Large intestine (tissue), 12 donors: ENCODE results near the gene CLEC6A. TPM values are rescaled to one million over a fixed set of nuclear protein-coding genes. Genes with fewer than 3 reads are reported as not detected.
"Not testable (repeated sequence)": the region's sequence is repeated elsewhere in the genome, so short reads cannot be mapped to it uniquely, and the experiment has no call there.

Experiments
- DNase-seq, 2 donors: peaks; one replicate each; pipeline versions ENCODE4 v3.0.0 to v3.0.0-alpha.2; 2013
- H3K27ac ChIP-seq: one replicate; pipeline ENCODE4 v1.5.1; 2013; ENCODE audit warnings: low read length
- H3K27me3 ChIP-seq: 2 replicates; pipeline ENCODE4 v1.6.1; 2013; ENCODE audit warnings: low read length; ENCODE audit not compliant: control insufficient read depth, insufficient read depth
- H3K36me3 ChIP-seq: 2 replicates; pipeline ENCODE4 v1.6.1; 2013; ENCODE audit warnings: low read length; ENCODE audit not compliant: control insufficient read depth, insufficient read depth
- H3K4me1 ChIP-seq: one replicate; pipeline ENCODE4 v1.6.1; 2013; ENCODE audit warnings: low read length; ENCODE audit not compliant: control insufficient read depth, insufficient read depth
- H3K4me3 ChIP-seq: one replicate; pipeline ENCODE4 v1.5.1; 2013; ENCODE audit warnings: low read length
- H3K9me3 ChIP-seq: one replicate; pipeline ENCODE4 v1.6.1; 2013; ENCODE audit warnings: mild to moderate bottlenecking, low read depth, low read length, moderate library complexity; ENCODE audit not compliant: control insufficient read depth
- WGBS: methylation state at CpG from one replicate; pipeline ENCODE4 v1.1.5; 2013; ENCODE audit warnings: low lambda C conversion rate; ENCODE audit not compliant: insufficient coverage; 5-methylcytosine and 5-hydroxymethylcytosine counted together
- long read RNA-seq, 11 donors: transcript quantifications; one replicate each; lab custom pipeline, GENCODE V29; 2026
- polyA plus RNA-seq: library from polyadenylated mRNA; unstranded; fragments of 120-200 nt; gene quantifications from one replicate; pipeline ENCODE4 v1.2.1, GENCODE V29; 2013

CLEC6A gene
- not detected for polyA plus RNA-seq
- long read RNA-seq, donor 1, result 0 reads
- long read RNA-seq, donor 2, result 0 reads
- long read RNA-seq, donor 3, result 0 reads
- long read RNA-seq, donor 4, result 0 reads
- long read RNA-seq, donor 5, result 0 reads
- long read RNA-seq, donor 6, result 0 reads
- long read RNA-seq, donor 7, result 0 reads
- long read RNA-seq, donor 8, result 0 reads
- long read RNA-seq, donor 9, result 0 reads
- long read RNA-seq, donor 10, result 0 reads
- long read RNA-seq, donor 11, result 0 reads

DNA sequence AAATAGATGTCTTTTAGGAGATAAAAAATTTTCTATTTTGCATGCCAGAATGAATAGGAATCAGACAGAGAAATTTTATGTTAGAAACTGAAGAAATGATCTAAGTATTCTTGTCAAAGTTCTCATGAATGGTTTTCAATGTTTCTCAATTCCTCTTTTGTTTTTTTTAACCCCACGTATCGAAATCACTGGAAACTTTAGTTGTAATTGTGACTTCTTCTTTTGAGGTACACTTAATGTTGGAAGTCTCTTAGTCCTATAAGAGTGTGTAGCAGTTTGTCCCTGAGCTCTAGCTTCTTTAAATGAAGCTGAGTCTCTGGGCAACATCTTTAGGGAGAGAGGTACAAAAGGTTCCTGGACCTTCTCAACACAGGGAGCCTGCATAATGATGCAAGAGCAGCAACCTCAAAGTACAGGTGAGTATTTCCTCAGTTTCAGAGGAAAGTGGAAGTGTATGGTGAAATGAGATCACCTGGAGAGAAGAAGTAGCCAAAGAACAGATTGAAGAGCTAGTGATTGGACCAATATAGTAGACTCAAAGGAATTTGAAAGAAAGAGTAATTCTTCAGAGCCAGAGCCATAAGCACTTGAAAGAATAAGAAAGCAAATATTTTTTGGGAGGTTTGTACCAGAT is at the start of gene CLEC6A:
Gene CLEC6A (plus strand): TSS at position 236 of the 634 bp plus-strand sequence. CDS start 150 bp downstream, at position 386.
- Histone ChIP-seq H3K9me3 (no peaks in the 10 kb centered on the region), H3K27ac (no peak within 1 kb of the TSS), H3K27me3 (no peaks in the 10 kb centered on the region), H3K36me3 (no peaks in the 10 kb centered on the region), H3K4me1 (no peaks in the 10 kb centered on the region), H3K4me3 (no peak within 1 kb of the TSS)
- no peak for DNase-seq
- WGBS, result 100% methylated on average over 2 of the region's 2 CpGs

DNA sequence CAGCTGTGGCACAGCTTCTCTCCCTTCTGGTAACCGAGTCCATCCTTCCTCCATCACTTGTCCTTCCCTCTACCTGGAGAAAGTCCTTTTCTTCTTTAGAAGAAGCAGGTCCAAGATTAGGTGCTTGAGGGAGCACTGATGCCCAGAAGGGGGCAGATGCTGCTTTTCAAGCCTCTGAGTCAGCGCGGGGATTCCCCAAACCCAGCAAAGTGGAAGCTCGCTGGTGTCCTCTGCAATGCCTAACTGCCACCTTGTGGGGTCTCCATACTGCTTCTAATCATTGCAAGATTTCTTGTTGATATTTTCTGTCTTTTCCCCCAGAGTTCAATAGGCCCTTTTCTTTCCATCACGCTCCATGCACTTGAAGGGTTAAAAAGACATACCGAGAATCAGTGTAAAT is 36.2 kb upstream of the CLEC6A start:
- H3K27me3 ChIP-seq, DNase-seq, H3K27ac ChIP-seq, H3K36me3 ChIP-seq, H3K4me3 ChIP-seq, H3K9me3 ChIP-seq, H3K4me1 ChIP-seq: not testable (repeated sequence)
- no CpG with 5 or more reads among the region's 6 CpGs for WGBS

DNA sequence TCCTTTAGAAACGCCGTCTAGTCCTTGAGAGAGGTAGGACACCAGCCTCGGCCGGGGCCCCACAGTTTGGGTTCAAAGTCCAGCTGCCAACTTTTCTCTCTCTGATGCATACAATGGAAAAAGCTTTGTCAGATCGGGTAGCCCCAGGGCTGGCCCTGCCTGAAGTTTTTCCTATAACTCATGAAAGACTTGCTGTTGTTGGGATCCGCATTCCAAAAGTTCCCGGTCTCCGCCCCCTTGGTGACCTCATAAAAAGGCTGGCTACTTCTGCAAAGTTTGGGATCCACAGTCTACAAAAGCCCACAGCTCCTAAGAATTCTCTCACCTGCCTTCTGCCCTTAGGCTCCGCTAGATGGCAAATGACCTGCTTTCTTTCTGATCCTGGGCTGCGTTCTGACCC is 35.3 kb upstream of the CLEC6A start:
- H3K27me3 ChIP-seq, result no peaks in the 10 kb centered on the region
- H3K4me1 ChIP-seq, result no peaks in the 10 kb centered on the region
- H3K36me3 ChIP-seq, result no peaks in the 10 kb centered on the region
- no peak for DNase-seq
- WGBS, result no CpG with 5 or more reads among the region's 10 CpGs
- no peak overlapping the region for H3K27ac ChIP-seq
- no peaks in the 10 kb centered on the region for H3K9me3 ChIP-seq
- H3K4me3 ChIP-seq, result no peak overlapping the region

DNA sequence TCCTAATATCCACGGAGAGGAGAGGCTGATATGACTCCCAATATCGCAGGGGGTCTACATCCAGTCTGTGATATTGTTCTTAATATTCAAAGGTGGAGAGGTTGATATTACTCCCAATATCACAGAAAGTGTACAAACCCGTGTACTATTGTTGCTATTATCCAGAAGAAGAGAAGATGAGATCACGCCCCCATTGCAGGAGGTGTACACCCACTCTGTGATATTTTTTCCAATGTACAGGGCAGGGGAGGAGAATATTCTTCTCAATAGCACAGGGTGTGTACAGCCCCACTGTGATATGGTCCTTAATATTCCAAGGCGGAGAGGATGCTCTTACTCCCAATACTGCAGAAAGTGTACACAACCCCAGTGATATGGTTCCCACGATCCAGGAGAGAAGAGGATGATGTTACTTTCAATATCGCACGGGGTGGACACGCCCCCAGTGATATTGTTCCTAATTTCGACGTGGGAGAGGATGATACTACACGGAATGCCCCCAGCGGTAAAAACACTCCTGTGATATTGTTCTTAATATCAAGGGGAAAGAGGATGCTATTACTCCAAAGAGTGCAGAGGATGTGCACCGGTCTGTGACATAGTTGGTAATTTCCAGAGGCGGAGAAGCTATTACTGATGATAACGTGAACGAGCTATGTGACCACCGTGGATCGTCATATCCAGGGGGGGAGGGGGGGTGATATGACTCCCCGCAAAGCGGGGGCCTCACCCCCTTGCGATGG is 11.1 kb upstream of the CLEC6A start:
- H3K4me3 ChIP-seq, H3K27me3 ChIP-seq, H3K27ac ChIP-seq, H3K9me3 ChIP-seq, DNase-seq, H3K36me3 ChIP-seq, H3K4me1 ChIP-seq: not testable (repeated sequence)
- no CpG with 5 or more reads among the region's 22 CpGs for WGBS

DNA sequence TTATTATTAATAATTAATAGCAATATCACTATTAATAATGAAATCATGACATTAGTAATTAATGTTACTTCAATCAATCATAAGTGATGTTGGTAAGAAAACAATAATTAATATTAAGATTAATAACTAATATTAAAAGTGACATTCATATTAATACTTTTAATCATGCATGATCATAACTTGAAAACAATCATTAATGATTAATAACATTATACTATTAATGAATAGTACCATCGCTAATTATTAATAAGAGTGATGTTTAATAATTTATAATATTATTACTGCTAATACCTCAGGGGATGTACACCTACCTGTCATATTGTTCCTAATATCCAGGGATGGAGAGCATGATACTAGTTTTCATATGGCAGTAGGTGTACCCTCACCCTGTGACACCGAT is 10.0 kb upstream of the CLEC6A start:
- DNase-seq, result peak in 1 of 2 donors; percentile 0
- WGBS, result 100% methylated on average over 1 of the region's 2 CpGs
- H3K27ac ChIP-seq, result no peak overlapping the region
- no peaks in the 10 kb centered on the region for H3K27me3 ChIP-seq
- no peak overlapping the region for H3K4me3 ChIP-seq
- H3K4me1 ChIP-seq, result no peaks in the 10 kb centered on the region
- H3K36me3 ChIP-seq, result no peaks in the 10 kb centered on the region
- H3K9me3 ChIP-seq, result no peaks in the 10 kb centered on the region

DNA sequence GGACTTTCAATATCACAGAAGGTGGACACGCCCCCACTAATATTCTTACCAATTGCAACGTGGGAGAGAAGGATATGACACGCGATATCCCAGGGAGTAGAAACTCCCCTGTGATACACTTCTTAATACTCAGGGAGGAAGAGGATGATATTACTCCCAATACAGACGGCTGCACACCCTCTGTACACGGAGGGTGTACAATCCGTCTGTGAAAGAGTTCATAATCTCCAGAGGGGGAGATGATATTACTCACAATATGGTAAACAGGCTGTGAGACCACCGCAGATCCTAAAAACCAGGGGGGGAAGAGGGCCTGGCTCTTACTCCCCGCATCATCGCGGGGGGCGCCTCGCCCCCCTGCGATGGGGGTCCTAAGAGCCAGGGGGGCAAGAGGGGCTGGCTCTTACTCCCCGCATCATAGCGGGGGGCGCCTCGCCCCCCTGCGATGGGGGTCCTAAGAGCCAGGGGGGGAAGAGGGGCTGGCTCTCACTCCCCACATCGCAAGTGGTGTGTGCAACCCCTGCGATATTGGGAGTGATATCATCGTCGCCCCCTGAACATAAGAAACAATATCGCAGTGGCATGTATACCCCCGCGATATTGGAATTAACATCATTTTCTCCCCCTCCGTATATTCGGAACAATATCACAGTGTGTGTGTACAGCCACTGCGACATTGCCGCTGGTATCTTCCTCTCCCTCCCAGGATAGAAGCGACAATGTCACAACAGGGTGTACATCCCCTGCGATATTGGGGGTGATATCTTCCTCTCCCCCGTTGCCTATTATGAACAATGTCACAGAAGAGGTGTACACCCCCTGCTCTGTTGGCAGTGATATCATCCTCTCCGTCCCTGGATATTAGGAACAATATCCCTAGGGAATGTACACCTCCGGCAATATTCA is 8.9 kb upstream of the CLEC6A start:
- H3K4me1 ChIP-seq, result no peaks in the 10 kb centered on the region
- H3K4me3 ChIP-seq, result no peak overlapping the region
- H3K27ac ChIP-seq, result no peak overlapping the region
- no peaks in the 10 kb centered on the region for H3K27me3 ChIP-seq
- H3K9me3 ChIP-seq, result no peaks in the 10 kb centered on the region
- 97% methylated on average over 6 of the region's 35 CpGs for WGBS
- DNase-seq, result peak in 1 of 2 donors; percentile 0
- H3K36me3 ChIP-seq, result no peaks in the 10 kb centered on the region

DNA sequence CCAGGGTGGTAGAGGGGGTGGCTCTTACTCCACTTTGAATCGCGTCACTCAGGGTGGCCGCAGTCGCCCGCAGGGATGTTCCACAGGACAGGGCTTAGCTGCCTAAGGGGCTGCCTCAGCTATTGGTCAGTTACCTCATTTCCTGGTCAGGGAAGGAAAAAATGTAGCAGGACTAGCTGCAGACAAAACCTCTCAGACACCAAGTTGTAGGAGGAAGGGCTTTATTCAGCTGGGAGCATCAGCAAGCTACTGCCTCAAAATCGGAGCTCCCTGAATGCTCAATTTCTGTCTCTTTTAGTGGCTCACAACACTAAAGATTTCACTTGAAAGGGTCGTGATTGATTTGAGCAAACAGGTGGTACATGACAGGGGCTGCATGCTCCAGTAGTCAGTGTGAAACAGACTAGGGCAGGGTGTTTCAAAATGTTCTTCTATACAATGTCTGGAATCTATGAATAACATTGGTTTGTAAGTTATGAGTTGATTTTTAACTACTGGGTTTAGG is 6.4 kb upstream of the CLEC6A start:
- Histone ChIP-seq H3K4me3 (no peak overlapping the region), H3K27me3 (no peaks in the 10 kb centered on the region), H3K36me3 (no peaks in the 10 kb centered on the region), H3K4me1 (no peaks in the 10 kb centered on the region), H3K9me3 (no peaks in the 10 kb centered on the region), H3K27ac (no peak overlapping the region)
- no CpG with 5 or more reads among the region's 7 CpGs for WGBS
- DNase-seq, result peak in 1 of 2 donors; percentile 0

DNA sequence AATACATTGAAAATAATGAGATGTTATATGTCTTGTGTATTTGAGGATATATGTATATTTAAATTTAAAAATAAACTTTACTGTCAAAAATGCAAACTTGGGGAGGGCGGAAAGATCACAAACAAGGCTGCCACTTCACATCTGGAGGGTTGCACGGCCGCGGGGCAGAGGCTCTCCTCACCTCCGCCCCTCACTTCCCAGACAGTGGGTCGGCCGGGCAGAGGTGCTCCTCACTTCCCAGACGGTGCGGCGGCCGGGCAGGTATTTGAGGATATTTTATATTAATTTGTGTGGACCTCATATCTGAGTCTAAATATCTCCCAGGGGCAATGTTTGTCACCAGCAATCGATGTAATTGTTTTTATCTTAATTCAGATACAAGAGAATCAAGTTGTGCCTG is 3.7 kb upstream of the CLEC6A start:
- H3K27ac ChIP-seq, result no peak overlapping the region
- DNase-seq, result no peak
- H3K4me3 ChIP-seq, result no peak overlapping the region
- no peaks in the 10 kb centered on the region for H3K27me3 ChIP-seq
- no peaks in the 10 kb centered on the region for H3K9me3 ChIP-seq
- no peaks in the 10 kb centered on the region for H3K4me1 ChIP-seq
- no peaks in the 10 kb centered on the region for H3K36me3 ChIP-seq
- WGBS, result no CpG with 5 or more reads among the region's 12 CpGs

DNA sequence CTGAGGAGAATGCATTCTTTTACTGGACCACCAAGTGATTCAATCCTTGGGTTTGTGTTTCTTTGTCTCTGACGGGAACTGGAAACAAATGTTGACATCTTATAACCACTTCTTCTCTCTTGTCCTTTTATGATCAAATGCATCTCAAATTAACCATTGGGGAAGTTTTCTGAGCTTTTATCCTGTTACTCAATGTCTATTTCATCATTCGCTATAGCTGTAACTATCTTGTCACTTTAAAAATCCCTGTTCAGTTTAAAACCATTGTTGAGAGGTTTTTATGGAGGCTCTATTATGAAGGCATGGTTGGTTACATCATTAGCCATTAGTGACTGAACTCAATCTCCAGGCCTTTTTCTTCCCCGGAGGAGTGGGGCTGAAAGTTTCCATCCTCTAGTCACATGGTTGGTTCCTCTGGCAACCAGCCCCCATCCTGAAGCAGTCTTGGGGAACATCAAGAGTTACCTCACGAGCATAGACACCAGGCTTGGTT is 2.7 kb upstream of the CLEC6A start:
- Histone ChIP-seq H3K9me3 (no peaks in the 10 kb centered on the region), H3K27me3 (no peaks in the 10 kb centered on the region), H3K36me3 (no peaks in the 10 kb centered on the region), H3K27ac (no peak overlapping the region), H3K4me1 (no peaks in the 10 kb centered on the region), H3K4me3 (no peak overlapping the region)
- peak in 1 of 2 donors; percentile 0 for DNase-seq
- WGBS, result 38% methylated on average over 1 of the region's 4 CpGs

DNA sequence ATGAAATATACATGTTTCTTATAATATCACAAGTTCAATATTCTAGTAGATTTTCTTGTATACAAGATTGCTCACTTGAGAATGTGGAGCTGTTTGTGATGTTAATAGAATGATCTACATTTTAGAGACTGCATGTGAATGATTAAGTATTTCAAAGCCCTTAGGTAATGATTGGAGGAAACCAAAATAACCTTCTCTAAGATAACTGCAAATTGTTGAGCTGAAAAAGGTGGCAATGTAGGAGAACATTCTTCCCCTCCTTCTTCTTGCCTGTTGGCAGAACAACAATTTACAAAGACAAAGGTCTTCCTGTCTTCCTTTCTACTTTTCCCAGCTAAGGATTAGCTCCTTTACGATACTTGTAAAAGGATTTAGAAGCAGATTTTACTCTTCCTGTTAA is 2.0 kb upstream of the CLEC6A start:
- no CpG with 5 or more reads among the region's 1 CpG for WGBS
- no peaks in the 10 kb centered on the region for H3K4me1 ChIP-seq
- DNase-seq, result no peak
- no peak overlapping the region for H3K4me3 ChIP-seq
- no peaks in the 10 kb centered on the region for H3K36me3 ChIP-seq
- H3K9me3 ChIP-seq, result no peaks in the 10 kb centered on the region
- H3K27ac ChIP-seq, result no peak overlapping the region
- H3K27me3 ChIP-seq, result no peaks in the 10 kb centered on the region
